Endothelial cell of umbilical vein (primary cell): ENCODE measurements around the gene NFATC2IP. TPM values are rescaled to one million over a fixed set of nuclear protein-coding genes. Genes with fewer than 3 reads are reported as not detected.

ENCODE experiments used
- BruUV-seq: library from RNA; stranded (reverse); fragments of 400-500 nt; replicated peaks from 2 replicates; lab custom pipeline; 2021; lab: Mats Ljungman, UMichigan
- CTCF ChIA-PET: fragments of 300-600, 350-600 bp; sonication (Branson Sonifier 250); formaldehyde crosslinking; loops from one replicate; lab custom pipeline; 2021; ENCODE audit warnings: antibody characterized with exemption, inconsistent platforms; lab: Charles Lee
- POLR2A ChIA-PET: fragments of 300-600, 350-600 bp; sonication (Branson Sonifier 250); formaldehyde crosslinking; loops from one replicate; lab custom pipeline; 2021; ENCODE audit warnings: antibody characterized with exemption, inconsistent platforms; lab: Charles Lee
- DNase-seq: peaks from one replicate; pipeline ENCODE4 v3.0.0-alpha.2; 2011; ENCODE audit warnings: low read depth, low spot score
- FAIRE-seq: peaks from 2 replicates; lab custom pipeline; 2011; peaks lifted over from hg19 to GRCh38; lab: Jason Lieb, UNC
- H2AFZ ChIP-seq: 2 replicates; pipeline ENCODE4 v1.6.0; 2012; ENCODE audit warnings: low read depth, low read length, control low read depth, inconsistent platforms
- H3K27ac ChIP-seq: 2 replicates; pipeline ENCODE4 v1.5.1; 2011; ENCODE audit warnings: low read depth, mild to moderate bottlenecking, control low read depth, low read length, moderate library complexity; ENCODE audit not compliant: insufficient read depth
- H3K27me3 ChIP-seq, 2 experiments: 2 replicates each; pipeline versions ENCODE4 v1.6.0 to v1.6.1; 2011; ENCODE audit warnings: low read length in 2 of 2, mixed read lengths in 1 of 2; ENCODE audit not compliant: control insufficient read depth in 2 of 2, insufficient read depth in 2 of 2
- H3K36me3 ChIP-seq, 2 experiments: 2 replicates in 1 of 2; 3 replicates in 1 of 2; pipeline ENCODE4 v1.5.1; 2011; ENCODE audit warnings: low read length in 2 of 2, mild to moderate bottlenecking in 1 of 2, moderate library complexity in 1 of 2; ENCODE audit not compliant: control insufficient read depth in 2 of 2, insufficient read depth in 2 of 2; ENCODE audit errors: extremely low read depth in 1 of 2
- H3K4me1 ChIP-seq: 3 replicates; pipeline ENCODE4 v1.5.1; 2011; ENCODE audit warnings: mild to moderate bottlenecking, low read length; ENCODE audit not compliant: control insufficient read depth, insufficient read depth; ENCODE audit errors: extremely low read depth
- H3K4me2 ChIP-seq: 2 replicates; pipeline ENCODE4 v1.6.1; 2011; ENCODE audit warnings: low read length, control low read depth, mixed read lengths; ENCODE audit not compliant: insufficient read depth
- H3K4me3 ChIP-seq, 3 experiments: fragments of 200-600 bp in 1 of 3; sonication (generic), shearing (Covaris generic) in 1 of 3; replicated peaks in 1 of 3; 2 replicates each; pipeline ENCODE4 v1.5.1; 2011 to 2016; ENCODE audit warnings: control low read depth in 3 of 3, low read length in 3 of 3, mild to moderate bottlenecking in 2 of 3, inconsistent platforms in 1 of 3, low read depth in 1 of 3, moderate library complexity in 1 of 3; ENCODE audit not compliant: insufficient read depth in 1 of 3
- H3K79me2 ChIP-seq: 2 replicates; pipeline ENCODE4 v1.6.0; 2012; ENCODE audit warnings: low read length, inconsistent platforms; ENCODE audit not compliant: control insufficient read depth, insufficient read depth
- H3K9ac ChIP-seq: replicated peaks from 2 replicates; pipeline ENCODE3; 2011; ENCODE audit warnings: low read length, control low read depth; ENCODE audit not compliant: insufficient read depth; ENCODE audit errors: extremely low read depth
- H3K9me1 ChIP-seq: replicated peaks from 3 replicates; pipeline ENCODE4 v1.6.0; 2011; ENCODE audit warnings: mild to moderate bottlenecking, low read length; ENCODE audit not compliant: control insufficient read depth, insufficient read depth; ENCODE audit errors: extremely low read depth
- H3K9me3 ChIP-seq: replicated peaks from 2 replicates; pipeline ENCODE4 v1.5.1; 2012; ENCODE audit warnings: low read length, inconsistent platforms; ENCODE audit not compliant: control insufficient read depth, insufficient read depth
- H4K20me1 ChIP-seq: replicated peaks from 2 replicates; pipeline ENCODE3; 2011; ENCODE audit warnings: mild to moderate bottlenecking, low read length; ENCODE audit not compliant: control insufficient read depth, insufficient read depth; ENCODE audit errors: extremely low read depth
- FOS ChIP-seq: IDR thresholded peaks from 2 replicates; pipeline ENCODE4 v1.6.1; 2011; ENCODE audit warnings: mild to moderate bottlenecking, low read length, moderate library complexity, borderline replicate concordance; ENCODE audit not compliant: insufficient read depth
- MYC ChIP-seq: IDR thresholded peaks from one replicate; pipeline ENCODE4 v1.6.1; 2011; ENCODE audit warnings: mild to moderate bottlenecking, low read depth, low read length
- dilution Hi-C: fragments of 300-500 bp; cut with MboI; formaldehyde crosslinking; loops from one replicate; pipeline ENCODE4 v1.15.0; 2019; ENCODE audit warnings: low sequenced_read_pairs; ENCODE audit not compliant: extremely low pct_ligation_motif_present
- intact Hi-C: fragments of 100-400 bp; cut with micrococcal nuclease; formaldehyde crosslinking; loops from one replicate; pipeline ENCODE4 v1.10.0; 2022
- polyA plus RNA-seq, 4 experiments: library from polyadenylated mRNA; depleted of rRNA in 3 of 4; stranded (reverse) in 3 of 4; unstranded in 1 of 4; fragments of >200 nt; gene quantifications; 2 replicates each; pipeline versions ENCODE4 v1.2.1 to v1.2.3, GENCODE V29; 2011 to 2012; ENCODE audit warnings: missing spikeins in 1 of 4
- total RNA-seq: library from RNA; stranded (reverse); gene quantifications from 2 replicates; pipeline ENCODE4 v1.2.3, GENCODE V29; 2021
- TF ChIP-seq, protein P1 (sequence below), 2 donors: IDR thresholded peaks; 1 replicate in 1 of 2; 2 replicates in 1 of 2; pipeline ENCODE4 v1.5.1; 2011; ENCODE audit warnings: low read length in 2 of 2, mild to moderate bottlenecking in 2 of 2, moderate library complexity in 2 of 2, control low read depth in 1 of 2, inconsistent platforms in 1 of 2, low read depth in 1 of 2; ENCODE audit not compliant: insufficient read depth in 1 of 2; ENCODE audit errors: extremely low read depth in 1 of 2

Gene NFATC2IP
- total and polyA plus RNA-seq, 2 donors (not counting 3 experiments of a cell fraction or from before 2014, with no cell fraction given): 64.1 to 69.6 TPM

DNA sequence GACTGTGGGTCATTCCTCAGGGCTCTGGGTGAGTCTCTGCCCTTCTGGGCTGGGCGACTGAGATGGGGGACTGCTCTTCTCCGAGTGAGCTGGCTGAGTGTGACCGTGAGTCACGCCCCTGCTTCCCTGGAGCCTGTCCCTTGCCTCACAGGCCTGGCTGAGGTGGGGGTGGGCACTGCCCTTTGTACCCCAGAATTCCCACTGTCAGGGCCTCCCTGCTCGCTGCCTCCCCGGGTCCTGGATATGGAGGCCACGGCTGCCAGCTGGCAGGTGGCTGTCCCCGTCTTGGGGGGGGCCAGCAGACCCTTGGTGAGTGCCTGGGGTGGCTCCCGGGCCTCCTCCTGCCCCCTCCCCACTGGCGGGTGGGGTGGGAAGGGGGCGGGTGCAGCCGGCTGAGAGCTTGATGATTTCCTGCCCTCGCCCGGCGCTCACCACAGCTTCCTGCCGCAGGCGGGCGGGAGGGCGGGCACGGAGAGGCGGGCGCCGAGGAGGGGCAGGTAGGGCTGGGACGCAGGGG, 33.9 kb downstream of the NFATC2IP start, which contains the start of gene LAT:
Gene LAT, plus strand, starts transcription at position 434 of the 517 bp plus-strand sequence. CDS start 366 bp downstream, outside the sequence.
- POLR2A ChIA-PET: interaction anchor here (0.9 kb wide), 1 partner anchor 34 kb away, joined by 3 read pairs; the partner anchor contains the start of gene NFATC2IP
- FAIRE-seq (no peak), DNase-seq (no peak)
- no peaks in the 10 kb centered on the region for H3K27me3 ChIP-seq
- H3K36me3 ChIP-seq: peaks cover 5 to 28% of the 10 kb centered on the region in 2 experiments
- H2AFZ ChIP-seq: no peak within 1 kb of the TSS
- BruUV-seq: no TSS peak
- H3K79me2 ChIP-seq: no peaks in the 10 kb centered on the region
- H3K27ac ChIP-seq: no peak within 1 kb of the TSS
- intact Hi-C loops (no loop called here), dilution Hi-C loops (no loop called here)
- CTCF ChIA-PET: interaction anchor here (1.0 to 1.4 kb wide), 2 partner anchors 11 to 33 kb away, joined by 4 to 8 read pairs; no protein-coding TSS in a partner anchor
- H3K9me1 ChIP-seq: no peaks in the 10 kb centered on the region
- H3K4me3 ChIP-seq: no peak within 1 kb of the TSS
- H3K4me1 ChIP-seq: no peaks in the 10 kb centered on the region
- H3K9ac ChIP-seq: no peak within 1 kb of the TSS
- H3K9me3 ChIP-seq: no peaks in the 10 kb centered on the region
- H4K20me1 ChIP-seq: no peaks in the 10 kb centered on the region
- H3K4me2 ChIP-seq: no peak within 1 kb of the TSS
- TF ChIP-seq MYC (no peak), FOS (no peak)
- TF ChIP-seq, protein P1, sequence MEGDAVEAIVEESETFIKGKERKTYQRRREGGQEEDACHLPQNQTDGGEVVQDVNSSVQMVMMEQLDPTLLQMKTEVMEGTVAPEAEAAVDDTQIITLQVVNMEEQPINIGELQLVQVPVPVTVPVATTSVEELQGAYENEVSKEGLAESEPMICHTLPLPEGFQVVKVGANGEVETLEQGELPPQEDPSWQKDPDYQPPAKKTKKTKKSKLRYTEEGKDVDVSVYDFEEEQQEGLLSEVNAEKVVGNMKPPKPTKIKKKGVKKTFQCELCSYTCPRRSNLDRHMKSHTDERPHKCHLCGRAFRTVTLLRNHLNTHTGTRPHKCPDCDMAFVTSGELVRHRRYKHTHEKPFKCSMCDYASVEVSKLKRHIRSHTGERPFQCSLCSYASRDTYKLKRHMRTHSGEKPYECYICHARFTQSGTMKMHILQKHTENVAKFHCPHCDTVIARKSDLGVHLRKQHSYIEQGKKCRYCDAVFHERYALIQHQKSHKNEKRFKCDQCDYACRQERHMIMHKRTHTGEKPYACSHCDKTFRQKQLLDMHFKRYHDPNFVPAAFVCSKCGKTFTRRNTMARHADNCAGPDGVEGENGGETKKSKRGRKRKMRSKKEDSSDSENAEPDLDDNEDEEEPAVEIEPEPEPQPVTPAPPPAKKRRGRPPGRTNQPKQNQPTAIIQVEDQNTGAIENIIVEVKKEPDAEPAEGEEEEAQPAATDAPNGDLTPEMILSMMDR (IDR thresholded peaks at IDR 0.05; ENCODE audit: extremely low read depth in 1 of 2, insufficient read depth in 1 of 2, low read depth in 1 of 2, low read length in 2 of 2): no peak
